ENCODE data around the gene TLK1.

- no peak for TF ChIP-seq GABPA (IDR thresholded peaks at IDR 0.05; ENCODE audit: low read depth)
- no peak for TF ChIP-seq REST (IDR thresholded peaks at IDR 0.05; ENCODE audit: insufficient replicate concordance, low read depth)
- TF ChIP-seq CTCF (IDR thresholded peaks at IDR 0.05; ENCODE audit: insufficient read depth, low read length) = no peak
- TF ChIP-seq POLR2AphosphoS5 (IDR thresholded peaks at IDR 0.05; ENCODE audit: low read depth) = no peak
- TF ChIP-seq SPI1 (IDR thresholded peaks at IDR 0.05; ENCODE audit: borderline replicate concordance, low read depth) = no peak
These were observed 13.6 kb downstream of the TLK1 start for GRCh38 chr2:171147081-171147480.

Measured in HL-60 (cell line).